CD8-positive, alpha-beta memory T cell (primary cell): Measurements from ENCODE around the gene VEZF1. TPM values are rescaled to one million over a fixed set of nuclear protein-coding genes. Genes with fewer than 3 reads are reported as not detected.

Source experiments
- CTCF ChIA-PET: fragments of 350-600 bp; sonication (Branson Sonifier 250); formaldehyde crosslinking; loops from one replicate; lab custom pipeline; 2021; ENCODE audit warnings: antibody characterized with exemption; lab: Charles Lee
- POLR2A ChIA-PET: fragments of 350-600 bp; sonication (Branson Sonifier 250); formaldehyde crosslinking; loops from one replicate; lab custom pipeline; 2021; ENCODE audit warnings: antibody characterized with exemption; lab: Charles Lee
- DNase-seq, 5 donors: peaks; one replicate each; pipeline versions ENCODE4 v3.0.0 to v3.0.0-alpha.2; 2020 to 2022; ENCODE audit warnings: mixed read lengths in 1 of 5
- H3K27ac ChIP-seq: one replicate; pipeline ENCODE4 v1.7.0; 2013; ENCODE audit warnings: low read depth, mild to moderate bottlenecking, low read length, moderate library complexity
- H3K27me3 ChIP-seq: 2 replicates; pipeline ENCODE4 v1.7.0; 2013; ENCODE audit warnings: low read length, mild to moderate bottlenecking; ENCODE audit not compliant: insufficient read depth, poor library complexity, severe bottlenecking
- H3K36me3 ChIP-seq: 2 replicates; pipeline ENCODE4 v1.7.0; 2013; ENCODE audit warnings: mild to moderate bottlenecking, low read length, moderate library complexity; ENCODE audit not compliant: insufficient read depth
- H3K4me1 ChIP-seq: 2 replicates; pipeline ENCODE4 v1.7.0; 2013; ENCODE audit warnings: mild to moderate bottlenecking, low read length, moderate library complexity; ENCODE audit not compliant: insufficient read depth
- H3K4me3 ChIP-seq: 2 replicates; pipeline ENCODE4 v1.7.0; 2013; ENCODE audit warnings: mild to moderate bottlenecking, low read length
- H3K9me3 ChIP-seq: 2 replicates; pipeline ENCODE4 v1.7.0; 2013; ENCODE audit warnings: mild to moderate bottlenecking, low read length
- H3K27ac Mint-ChIP-seq, 8 donors: one replicate each; pipeline ENCODE4 v1.8.0; 2020 to 2021; ENCODE audit warnings: mixed read lengths in 8 of 8, mild to moderate bottlenecking in 6 of 8, inconsistent platforms in 3 of 8, moderate library complexity in 3 of 8
- H3K27me3 Mint-ChIP-seq, 2 donors: one replicate each; pipeline ENCODE4 v1.8.0; 2020 to 2021; ENCODE audit warnings: mixed read lengths in 2 of 2, mild to moderate bottlenecking in 1 of 2, moderate library complexity in 1 of 2
- H3K36me3 Mint-ChIP-seq, 3 donors: one replicate each; pipeline ENCODE4 v1.8.0; 2020 to 2021; ENCODE audit warnings: mixed read lengths in 3 of 3, inconsistent platforms in 1 of 3, mild to moderate bottlenecking in 1 of 3
- H3K4me1 Mint-ChIP-seq, 3 donors: one replicate each; pipeline ENCODE4 v1.8.0; 2020 to 2021; ENCODE audit warnings: mixed read lengths in 3 of 3, inconsistent platforms in 1 of 3, mild to moderate bottlenecking in 1 of 3
- H3K4me3 Mint-ChIP-seq, 7 donors: one replicate each; pipeline ENCODE4 v1.8.0; 2020 to 2021; ENCODE audit warnings: mixed read lengths in 7 of 7, mild to moderate bottlenecking in 6 of 7, moderate library complexity in 4 of 7, inconsistent platforms in 2 of 7
- H3K9me3 Mint-ChIP-seq, 5 donors: one replicate each; pipeline ENCODE4 v1.8.0; 2020 to 2022; ENCODE audit warnings: mixed read lengths in 5 of 5, mild to moderate bottlenecking in 3 of 5, moderate library complexity in 2 of 5, inconsistent platforms in 1 of 5
- polyA plus RNA-seq: library from polyadenylated mRNA; unstranded; fragments of 300-500 nt; fragmentation: Illumina TruSeq; gene quantifications from one replicate; pipeline ENCODE4 v1.2.3, GENCODE V29; 2021
- total RNA-seq, 2 experiments: library from RNA; stranded (reverse); gene quantifications; one replicate each; pipeline ENCODE4 v1.2.3, GENCODE V29; 2021

The VEZF1 gene
- total and polyA plus RNA-seq, 3 experiments from 2014 or later = 29.1 to 50.8 (median 29.5) TPM

GRCh38 chr17:57995076-57995956 lies 7.3 kb upstream of the VEZF1 start:
- Mint-ChIP-seq H3K27ac (peak overlapping the region; percentile 20 to 89 (median 80)), H3K9me3 (no peaks in the 10 kb centered on the region), H3K27me3 (no peaks in the 10 kb centered on the region), H3K4me3 (peak overlapping the region in 4 of 7 donors; percentile 5 to 74 (median 22)), H3K4me1 (peaks cover 32 to 48% (median 44%) of the 10 kb centered on the region in 3 donors), H3K36me3 (peaks cover 0 to 10% (median 0%) of the 10 kb centered on the region in 3 donors)
- no peaks in the 10 kb centered on the region for H3K27me3 ChIP-seq
- H3K36me3 ChIP-seq = no peaks in the 10 kb centered on the region
- ChIA-PET POLR2A (interaction anchor here (1.4 kb wide), 1 partner anchor 134 kb away, joined by 5 read pairs; no protein-coding TSS in a partner anchor), CTCF (interaction anchor here (0.6 to 7.5 kb wide), 6 partner anchors 9 to 102 kb away, joined by 3 to 53 read pairs (median 4); partner anchors contain the start of gene SRSF1)
- H3K27ac ChIP-seq = no peak overlapping the region
- H3K4me1 ChIP-seq = peaks cover 30% of the 10 kb centered on the region
- no peak overlapping the region for H3K4me3 ChIP-seq
- H3K9me3 ChIP-seq = no peaks in the 10 kb centered on the region
- DNase-seq = peak; percentile 12 to 61 (median 41)

GRCh38 chr17:57994436-57994835 lies 6.4 kb upstream of the VEZF1 start:
- peaks cover 0 to 4% (median 0%) of the 10 kb centered on the region in 3 donors for H3K36me3 Mint-ChIP-seq
- H3K4me1 ChIP-seq = peaks cover 27% of the 10 kb centered on the region
- H3K4me1 Mint-ChIP-seq = peaks cover 29 to 47% (median 38%) of the 10 kb centered on the region in 3 donors
- POLR2A ChIA-PET = no interaction called here
- peak overlapping the region in 7 of 8 donors; percentile 18 to 92 (median 75) for H3K27ac Mint-ChIP-seq
- no peak overlapping the region for H3K4me3 Mint-ChIP-seq
- DNase-seq = no peak
- no peaks in the 10 kb centered on the region for H3K9me3 Mint-ChIP-seq
- H3K9me3 ChIP-seq = no peaks in the 10 kb centered on the region
- H3K27me3 ChIP-seq = no peaks in the 10 kb centered on the region
- H3K27ac ChIP-seq = no peak overlapping the region
- no peak overlapping the region for H3K4me3 ChIP-seq
- H3K27me3 Mint-ChIP-seq = no peaks in the 10 kb centered on the region
- CTCF ChIA-PET = interaction anchor here (1.6 to 7.5 kb wide), 3 partner anchors 8 to 102 kb away, joined by 3 to 53 read pairs (median 4); no protein-coding TSS in a partner anchor
- no peaks in the 10 kb centered on the region for H3K36me3 ChIP-seq

GRCh38 chr17:57993471-57994365 lies 5.7 kb upstream of the VEZF1 start:
- Mint-ChIP-seq H3K4me3 (peak overlapping the region in 2 of 7 donors; percentile 41 to 49), H3K9me3 (no peaks in the 10 kb centered on the region), H3K27ac (peak overlapping the region in 7 of 8 donors; percentile 19 to 97 (median 81)), H3K4me1 (peaks cover 31 to 49% (median 41%) of the 10 kb centered on the region in 3 donors), H3K36me3 (peaks cover 0 to 4% (median 0%) of the 10 kb centered on the region in 3 donors), H3K27me3 (no peaks in the 10 kb centered on the region)
- no peaks in the 10 kb centered on the region for H3K9me3 ChIP-seq
- no peak overlapping the region for H3K27ac ChIP-seq
- H3K27me3 ChIP-seq = no peaks in the 10 kb centered on the region
- H3K36me3 ChIP-seq = no peaks in the 10 kb centered on the region
- no peak for DNase-seq
- no peak overlapping the region for H3K4me3 ChIP-seq
- POLR2A ChIA-PET = no interaction called here
- CTCF ChIA-PET = interaction anchor here (0.7 to 7.5 kb wide), 4 partner anchors 8 to 101 kb away, joined by 3 to 53 read pairs (median 4); no protein-coding TSS in a partner anchor
- H3K4me1 ChIP-seq = peaks cover 27% of the 10 kb centered on the region

GRCh38 chr17:57991537-57991936 lies 3.5 kb upstream of the VEZF1 start:
- no peaks in the 10 kb centered on the region for H3K9me3 ChIP-seq
- H3K4me1 Mint-ChIP-seq = peaks cover 36 to 56% (median 49%) of the 10 kb centered on the region in 3 donors
- no peaks in the 10 kb centered on the region for H3K27me3 ChIP-seq
- CTCF ChIA-PET = interaction anchor here (1.2 kb wide), 1 partner anchor 16 kb away, joined by 4 read pairs; the partner anchor contains the start of gene SRSF1
- H3K36me3 ChIP-seq = no peaks in the 10 kb centered on the region
- peaks cover 31% of the 10 kb centered on the region for H3K4me1 ChIP-seq
- H3K4me3 ChIP-seq = no peak overlapping the region
- H3K27me3 Mint-ChIP-seq = peaks cover 0 to 2% of the 10 kb centered on the region in 2 donors
- no peak for DNase-seq
- H3K36me3 Mint-ChIP-seq = peaks cover 0 to 11% (median 0%) of the 10 kb centered on the region in 3 donors
- peak overlapping the region in 1 of 7 donors; percentile 69 for H3K4me3 Mint-ChIP-seq
- H3K27ac ChIP-seq = no peak overlapping the region
- H3K27ac Mint-ChIP-seq = no peak overlapping the region
- POLR2A ChIA-PET = interaction anchor here (0.8 kb wide), 1 partner anchor 16 kb away, joined by 3 read pairs; the partner anchor contains the start of gene SRSF1
- H3K9me3 Mint-ChIP-seq = no peaks in the 10 kb centered on the region

GRCh38 chr17:57990037-57990436 lies 2.0 kb upstream of the VEZF1 start:
- peaks cover 0 to 16% (median 0%) of the 10 kb centered on the region in 3 donors for H3K36me3 Mint-ChIP-seq
- no peak overlapping the region for H3K27ac ChIP-seq
- H3K27ac Mint-ChIP-seq = peak overlapping the region in 5 of 8 donors; percentile 21 to 87 (median 50)
- peaks cover 0 to 2% of the 10 kb centered on the region in 2 donors for H3K27me3 Mint-ChIP-seq
- ChIA-PET CTCF (interaction anchor here (1.9 to 3.2 kb wide), 3 partner anchors 10 to 130 kb away, joined by 6 to 18 read pairs (median 6); partner anchors contain the start of gene SRSF1), POLR2A (interaction anchor here (1.2 kb wide), 1 partner anchor 17 kb away, joined by 6 read pairs; the partner anchor contains the start of gene SRSF1)
- no peak overlapping the region for H3K4me3 ChIP-seq
- H3K4me1 Mint-ChIP-seq = peaks cover 47 to 64% (median 56%) of the 10 kb centered on the region in 3 donors
- no peaks in the 10 kb centered on the region for H3K36me3 ChIP-seq
- no peak for DNase-seq
- H3K4me3 Mint-ChIP-seq = peak overlapping the region; percentile 9 to 95 (median 91)
- no peaks in the 10 kb centered on the region for H3K9me3 Mint-ChIP-seq
- no peaks in the 10 kb centered on the region for H3K27me3 ChIP-seq
- H3K9me3 ChIP-seq = no peaks in the 10 kb centered on the region
- H3K4me1 ChIP-seq = peaks cover 38% of the 10 kb centered on the region

- H3K4me3 ChIP-seq = peak overlapping the region; percentile 84
- H3K4me3 Mint-ChIP-seq = peak overlapping the region; percentile 88 to 98 (median 94)
- no peaks in the 10 kb centered on the region for H3K9me3 Mint-ChIP-seq
- H3K36me3 Mint-ChIP-seq = peaks cover 0 to 30% (median 0%) of the 10 kb centered on the region in 3 donors
- peaks cover 53 to 64% (median 57%) of the 10 kb centered on the region in 3 donors for H3K4me1 Mint-ChIP-seq
- CTCF ChIA-PET = interaction anchor here (1.1 to 3.2 kb wide), 3 partner anchors 12 to 18 kb away, joined by 4 to 18 read pairs (median 6); partner anchors contain the start of gene SRSF1
- H3K9me3 ChIP-seq = no peaks in the 10 kb centered on the region
- H3K27ac ChIP-seq = peak overlapping the region; percentile 59
- H3K27me3 Mint-ChIP-seq = peaks cover 0 to 2% of the 10 kb centered on the region in 2 donors
- H3K27me3 ChIP-seq = no peaks in the 10 kb centered on the region
- POLR2A ChIA-PET = interaction anchor here (0.6 to 1.3 kb wide), 5 partner anchors 11 to 168 kb away, joined by 3 to 18 read pairs (median 4); partner anchors contain the start of gene SRSF1
- peak overlapping the region; percentile 68 to 94 (median 90) for H3K27ac Mint-ChIP-seq
- peaks cover 47% of the 10 kb centered on the region for H3K4me1 ChIP-seq
- no peaks in the 10 kb centered on the region for H3K36me3 ChIP-seq
- DNase-seq = peak in 4 of 5 donors; percentile 56 to 80 (median 72)
Measured at GRCh38 chr17:57988301-57989250, 522 bp upstream of the VEZF1 start.
